Left colon (tissue), 2 donors: ENCODE data around the gene ARHGAP26. TPM values are rescaled to one million over a fixed set of nuclear protein-coding genes. Genes with fewer than 3 reads are reported as not detected.

Experiments used
- ATAC-seq: fragments of 200-7000 bp; cut with Tn5 transposase; one replicate; pipeline ENCODE4 v1.9.1; 2020; ENCODE audit warnings: mild to moderate bottlenecking, moderate library complexity
- DNase-seq, 2 donors: peaks; one replicate each; pipeline ENCODE4 v3.0.0-alpha.2; 2020
- intact Hi-C, 2 donors: fragments of 100-400 bp; cut with DNase I in 1 of 2; cut with micrococcal nuclease in 1 of 2; formaldehyde crosslinking; loops; one replicate each; pipeline versions ENCODE4 v1.11.2 to v1.14.0; 2022; cut with DNase I, micrococcal nuclease
- total RNA-seq, 2 donors: library from RNA; stranded (reverse); fragmentation: NEBNext Ultra II Directional; extraction: Animal tissue kit (Norgen Biotek cat#: 25700); gene quantifications; one replicate each; pipeline ENCODE4 v1.2.1, GENCODE V29; 2021
- donor health status: DM: no; HTN: no; CAD: no.
- donor health status: DM: yes; HTN: yes; CAD: no.

ARHGAP26 gene
- total RNA-seq, 2 donors from 2014 or later: 71.6 to 85.1 TPM

GRCh38 chr5:143227301-143227700, 457.1 kb downstream of the ARHGAP26 start:
- intact Hi-C loops: no loop called here
- DNase-seq (no peak), ATAC-seq (no peak)

- intact Hi-C loops: no loop called here
- ATAC-seq (no peak), DNase-seq (no peak)
Measured at GRCh38 chr5:143228597-143229293, 458.6 kb downstream of the ARHGAP26 start.

GRCh38 chr5:143229426-143229895, 459.3 kb downstream of the ARHGAP26 start:
- DNase-seq: no peak
- intact Hi-C loops: no loop called here
- peak; percentile 24 for ATAC-seq

- no peak for DNase-seq
Measured at GRCh38 chr5:143229896-143230675, 459.9 kb downstream of the ARHGAP26 start.

GRCh38 chr5:143230676-143230996, 460.5 kb downstream of the ARHGAP26 start:
- no peak for ATAC-seq
- DNase-seq: no peak
- intact Hi-C loops: no loop called here

More at GRCh38 chr5:143229896-143230675, 459.9 kb downstream of the ARHGAP26 start:
- ATAC-seq: peak; percentile 17
- intact Hi-C loops: no loop called here

- DNase-seq (no peak), ATAC-seq (no peak)
- intact Hi-C loops: no loop called here
Measured at GRCh38 chr5:143231416-143231815, 461.2 kb downstream of the ARHGAP26 start.

- DNase-seq: no peak
- intact Hi-C loops: no loop called here
- no peak for ATAC-seq
Measured at GRCh38 chr5:143231973-143232812, 462.0 kb downstream of the ARHGAP26 start.

- intact Hi-C loops: no loop called here
- DNase-seq: no peak
- no peak for ATAC-seq
Measured at GRCh38 chr5:143233031-143233430, 462.9 kb downstream of the ARHGAP26 start.

- ATAC-seq: no peak
- no peak for DNase-seq
- intact Hi-C loops: no loop called here
Measured at GRCh38 chr5:143234162-143234842, 464.1 kb downstream of the ARHGAP26 start.

- intact Hi-C loops: no loop called here
- ATAC-seq: no peak
Measured at GRCh38 chr5:143235423-143235822, 465.2 kb downstream of the ARHGAP26 start.

GRCh38 chr5:143236682-143237081, 466.5 kb downstream of the ARHGAP26 start:
- ATAC-seq: no peak
- DNase-seq: no peak
- intact Hi-C loops: no loop called here

More at GRCh38 chr5:143235423-143235822, 465.2 kb downstream of the ARHGAP26 start:
- DNase-seq: no peak

- ATAC-seq (no peak), DNase-seq (no peak)
- intact Hi-C loops: no loop called here
Measured at GRCh38 chr5:143237664-143238063, 467.5 kb downstream of the ARHGAP26 start.

GRCh38 chr5:143238620-143239019, 468.4 kb downstream of the ARHGAP26 start:
- ATAC-seq: no peak
- DNase-seq: no peak
- intact Hi-C loops: no loop called here

- intact Hi-C loops: no loop called here
- DNase-seq (no peak), ATAC-seq (no peak)
Measured at GRCh38 chr5:143239882-143240518, 469.8 kb downstream of the ARHGAP26 start.

- DNase-seq: no peak
- intact Hi-C loops: no loop called here
- ATAC-seq: no peak
Measured at GRCh38 chr5:143241892-143242291, 471.7 kb downstream of the ARHGAP26 start.

- ATAC-seq (no peak), DNase-seq (no peak)
- intact Hi-C loops: no loop called here
Measured at GRCh38 chr5:143243103-143243502, 472.9 kb downstream of the ARHGAP26 start.

GRCh38 chr5:143244000-143244736, 474.0 kb downstream of the ARHGAP26 start:
- ATAC-seq: no peak
- DNase-seq: peak in 1 of 2 donors; percentile 35
- intact Hi-C loops: no loop called here

- intact Hi-C loops: no loop called here
- ATAC-seq (no peak), DNase-seq (no peak)
Measured at GRCh38 chr5:143244990-143245389, 474.8 kb downstream of the ARHGAP26 start.
